SU-DHL-6 (cell line): ENCODE results near the gene MALRD1.

Experiments
- H2AFZ ChIP-seq: fragments of 200-600 bp; sonication (generic); 2 replicates; pipeline ENCODE4 v1.6.1; 2014; ENCODE audit warnings: low read depth, mild to moderate bottlenecking, moderate library complexity, mixed read lengths, antibody characterized with exemption, low read length; ENCODE audit not compliant: severe bottlenecking
- H3F3A ChIP-seq: fragments of 200-600 bp; shearing (Covaris generic); 2 replicates; pipeline ENCODE4 v1.6.0; 2016; ENCODE audit warnings: antibody characterized with exemption, mild to moderate bottlenecking; ENCODE audit not compliant: insufficient read depth
- H3K27ac ChIP-seq: fragments of 200-600 bp; sonication (generic); 2 replicates; pipeline ENCODE4 v1.5.1; 2016; ENCODE audit warnings: low read depth, mild to moderate bottlenecking, low read length, moderate library complexity, mixed read lengths
- H3K27me3 ChIP-seq: fragments of 200-600 bp; sonication (generic), shearing (Covaris generic); 2 replicates; pipeline ENCODE4 v1.6.0; 2014; ENCODE audit warnings: mild to moderate bottlenecking, low read length
- H3K36me3 ChIP-seq: fragments of 200-600 bp; sonication (generic); 2 replicates; pipeline ENCODE4 v1.6.1; 2014; ENCODE audit warnings: mild to moderate bottlenecking, low read length, mixed read lengths
- H3K4me2 ChIP-seq: fragments of 300-600, 200-600 bp; shearing (Covaris generic), sonication (generic); 2 replicates; pipeline ENCODE4 v1.6.0; 2014; ENCODE audit warnings: low read length, low read depth, mild to moderate bottlenecking; ENCODE audit not compliant: poor library complexity, severe bottlenecking
- H3K4me3 ChIP-seq: fragments of 200-600 bp; sonication (generic); 2 replicates; pipeline ENCODE4 v1.5.1; 2014; ENCODE audit warnings: antibody characterized with exemption, low read length, mild to moderate bottlenecking, mixed read lengths; ENCODE audit not compliant: insufficient read depth, poor library complexity, severe bottlenecking
- H3K79me2 ChIP-seq: fragments of 200-600 bp; sonication (generic); 2 replicates; pipeline ENCODE4 v1.6.1; 2014; ENCODE audit warnings: mild to moderate bottlenecking, low read length, moderate library complexity; ENCODE audit not compliant: insufficient read depth
- H3K9ac ChIP-seq: fragments of 200-600 bp; sonication (generic); 2 replicates; pipeline ENCODE4 v1.7.0; 2014; ENCODE audit warnings: mild to moderate bottlenecking, low read length
- H3K9me2 ChIP-seq: fragments of 200-600 bp; sonication (generic); replicated peaks from 2 replicates; pipeline ENCODE4 v1.6.1; 2014; ENCODE audit warnings: low read length; ENCODE audit not compliant: insufficient read depth
- H3K9me3 ChIP-seq: fragments of 200-600 bp; sonication (generic); 2 replicates; pipeline ENCODE4 v1.6.1; 2014; ENCODE audit warnings: low read length, mixed read lengths; ENCODE audit not compliant: insufficient read depth
- H4K20me1 ChIP-seq: fragments of 200-600 bp; sonication (generic); 2 replicates; pipeline ENCODE4 v1.6.1; 2014; ENCODE audit warnings: low read depth, mild to moderate bottlenecking, antibody characterized with exemption, low read length, moderate library complexity, mixed read lengths
- EZH2phosphoT487 ChIP-seq: fragments of 200-600 bp; sonication (generic), shearing (Covaris generic); conservative IDR thresholded peaks from 2 replicates; pipeline ENCODE4 v1.6.1; 2018; ENCODE audit warnings: mild to moderate bottlenecking, antibody characterized with exemption, low read length, moderate library complexity, mixed read lengths
- TF ChIP-seq, protein P1 (sequence below): fragments of 200-600 bp; sonication (generic); IDR thresholded peaks from one replicate; pipeline ENCODE4 v1.5.1; 2017; ENCODE audit warnings: antibody characterized with exemption, mild to moderate bottlenecking, low read length, moderate library complexity; ENCODE audit not compliant: insufficient read depth, poor library complexity, severe bottlenecking

The MALRD1 gene

DNA sequence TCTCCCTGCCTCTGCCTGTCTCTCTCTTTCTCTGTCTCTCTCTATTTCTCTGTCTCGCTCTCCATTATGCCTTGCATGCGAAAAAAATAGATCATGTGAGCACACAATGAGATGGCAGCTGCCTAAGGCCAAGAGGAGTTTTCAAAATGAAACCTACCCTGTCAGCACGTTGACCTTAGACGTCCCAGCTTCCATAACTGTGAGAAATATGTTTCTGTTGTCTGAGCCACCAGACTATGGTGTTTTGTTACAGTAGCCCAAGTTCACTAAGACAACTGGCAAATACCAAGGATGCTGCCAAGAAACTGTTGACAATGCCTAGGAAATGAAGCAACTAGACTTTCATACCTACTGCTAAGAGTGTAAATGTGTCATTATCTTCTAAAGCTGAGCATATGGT is 697.1 kb downstream of the MALRD1 start:
- no peak overlapping the region for H2AFZ ChIP-seq
- H3K36me3 ChIP-seq, result no peaks in the 10 kb centered on the region
- no peaks in the 10 kb centered on the region for H3K9me3 ChIP-seq
- H3K9ac ChIP-seq, result no peak overlapping the region
- no peaks in the 10 kb centered on the region for H3K9me2 ChIP-seq
- H3K79me2 ChIP-seq, result no peaks in the 10 kb centered on the region
- H3F3A ChIP-seq, result no peaks in the 10 kb centered on the region
- H3K27ac ChIP-seq, result no peak overlapping the region
- H3K4me2 ChIP-seq, result no peak overlapping the region
- no peaks in the 10 kb centered on the region for H3K27me3 ChIP-seq
- H4K20me1 ChIP-seq, result no peaks in the 10 kb centered on the region
- TF ChIP-seq, protein P1, sequence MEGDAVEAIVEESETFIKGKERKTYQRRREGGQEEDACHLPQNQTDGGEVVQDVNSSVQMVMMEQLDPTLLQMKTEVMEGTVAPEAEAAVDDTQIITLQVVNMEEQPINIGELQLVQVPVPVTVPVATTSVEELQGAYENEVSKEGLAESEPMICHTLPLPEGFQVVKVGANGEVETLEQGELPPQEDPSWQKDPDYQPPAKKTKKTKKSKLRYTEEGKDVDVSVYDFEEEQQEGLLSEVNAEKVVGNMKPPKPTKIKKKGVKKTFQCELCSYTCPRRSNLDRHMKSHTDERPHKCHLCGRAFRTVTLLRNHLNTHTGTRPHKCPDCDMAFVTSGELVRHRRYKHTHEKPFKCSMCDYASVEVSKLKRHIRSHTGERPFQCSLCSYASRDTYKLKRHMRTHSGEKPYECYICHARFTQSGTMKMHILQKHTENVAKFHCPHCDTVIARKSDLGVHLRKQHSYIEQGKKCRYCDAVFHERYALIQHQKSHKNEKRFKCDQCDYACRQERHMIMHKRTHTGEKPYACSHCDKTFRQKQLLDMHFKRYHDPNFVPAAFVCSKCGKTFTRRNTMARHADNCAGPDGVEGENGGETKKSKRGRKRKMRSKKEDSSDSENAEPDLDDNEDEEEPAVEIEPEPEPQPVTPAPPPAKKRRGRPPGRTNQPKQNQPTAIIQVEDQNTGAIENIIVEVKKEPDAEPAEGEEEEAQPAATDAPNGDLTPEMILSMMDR, result no peak
- no peak for TF ChIP-seq EZH2phosphoT487
- no peak overlapping the region for H3K4me3 ChIP-seq

DNA sequence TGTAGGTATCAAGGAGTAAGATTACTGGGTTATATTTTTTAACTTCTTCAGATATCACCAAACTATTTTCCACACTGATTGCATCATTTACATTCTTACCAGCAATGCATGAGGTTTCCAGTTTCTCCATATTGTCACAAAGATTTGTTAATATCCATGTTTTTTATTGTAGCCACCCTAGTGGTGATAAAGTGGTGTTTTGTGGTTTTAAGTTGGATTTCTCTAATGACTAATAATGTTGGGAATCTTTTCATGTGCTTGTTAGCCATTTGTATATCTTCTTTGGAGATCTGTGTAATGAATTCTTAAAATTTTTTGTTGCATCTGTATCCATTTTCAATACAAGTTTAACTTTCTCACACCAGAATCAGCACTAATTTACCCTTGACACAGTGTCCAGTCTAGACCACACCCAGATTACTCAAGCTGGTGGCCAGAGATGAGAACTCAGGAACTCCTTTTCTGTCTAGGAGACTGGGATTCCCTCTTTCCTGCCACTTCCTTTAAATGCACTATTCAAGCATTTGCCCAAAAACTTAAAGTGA is 700.7 kb downstream of the MALRD1 start:
- Histone ChIP-seq H3K27ac (no peak overlapping the region), H3K79me2 (no peaks in the 10 kb centered on the region), H4K20me1 (no peaks in the 10 kb centered on the region), H3K4me3 (no peak overlapping the region), H3K4me2 (no peak overlapping the region), H3F3A (no peaks in the 10 kb centered on the region), H3K9me3 (no peaks in the 10 kb centered on the region), H3K9ac (no peak overlapping the region), H3K9me2 (no peaks in the 10 kb centered on the region), H3K27me3 (no peaks in the 10 kb centered on the region), H2AFZ (no peak overlapping the region), H3K36me3 (no peaks in the 10 kb centered on the region)
- no peak for TF ChIP-seq EZH2phosphoT487
- TF ChIP-seq, protein P1, result no peak

DNA sequence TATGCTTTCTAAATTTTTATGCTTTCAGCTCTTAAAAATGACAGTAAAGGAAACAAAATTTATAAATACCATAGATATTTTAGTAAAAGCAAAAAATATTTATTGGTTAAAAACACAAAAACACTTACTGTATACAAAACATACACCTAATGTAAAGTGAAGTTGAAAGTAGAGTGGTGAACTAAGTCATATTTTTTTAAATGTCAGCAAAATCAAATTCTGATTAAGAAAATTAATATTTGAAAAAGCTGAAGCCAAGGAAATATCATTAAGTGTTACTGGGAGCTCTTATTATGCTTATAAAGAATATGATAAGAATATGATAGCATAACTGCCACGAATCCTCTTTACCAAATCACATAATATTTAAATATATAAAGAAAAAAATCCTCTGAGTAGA is 702.4 kb downstream of the MALRD1 start:
- H3K4me2 ChIP-seq, result no peak overlapping the region
- H3K36me3 ChIP-seq, result no peaks in the 10 kb centered on the region
- no peaks in the 10 kb centered on the region for H3K27me3 ChIP-seq
- no peaks in the 10 kb centered on the region for H3K9me3 ChIP-seq
- no peak overlapping the region for H3K4me3 ChIP-seq
- H3K9me2 ChIP-seq, result no peaks in the 10 kb centered on the region
- no peaks in the 10 kb centered on the region for H3F3A ChIP-seq
- H3K9ac ChIP-seq, result no peak overlapping the region
- TF ChIP-seq, protein P1, result no peak
- no peak for TF ChIP-seq EZH2phosphoT487
- H3K27ac ChIP-seq, result no peak overlapping the region
- H4K20me1 ChIP-seq, result no peaks in the 10 kb centered on the region
- H3K79me2 ChIP-seq, result no peaks in the 10 kb centered on the region
- no peak overlapping the region for H2AFZ ChIP-seq
